ENCODE data around the gene NEO1. TPM values are rescaled to one million over a fixed set of nuclear protein-coding genes. Genes with fewer than 3 reads are reported as not detected.

NEO1 gene
- total and polyA plus RNA-seq, 2 experiments from 2014 or later: 39.1 to 64.0 TPM

- 94% methylated on average over 22 of the region's 30 CpGs for WGBS (ENCODE audit: low lambda C conversion rate, missing lambda C conversion rate)
- Histone ChIP-seq H4K20me1 (ENCODE audit: insufficient read depth, poor library complexity, severe bottlenecking) (no peaks in the 10 kb centered on the region), H3K9me3 (ENCODE audit: low read depth) (no peaks in the 10 kb centered on the region), H3K4me1 (ENCODE audit: insufficient read depth) (no peaks in the 10 kb centered on the region), H3K9me2 (replicated peaks; ENCODE audit: insufficient read depth) (no peaks in the 10 kb centered on the region), H2AFZ (no peak overlapping the region), H3K36me3 (replicated peaks; ENCODE audit: insufficient read depth, low read depth) (no peaks in the 10 kb centered on the region), H3K4me2 (no peak overlapping the region), H3K79me2 (no peaks in the 10 kb centered on the region), H3K27me3 (no peaks in the 10 kb centered on the region), H3K4me3 (no peak overlapping the region), H3K27ac (no peak overlapping the region)
- no peak for DNase-seq (ENCODE audit: low spot score)
- no peak for TF ChIP-seq EZH2phosphoT487 (IDR thresholded peaks at IDR 0.05; ENCODE audit: low read depth, severe bottlenecking, unreplicated experiment)
- TF ChIP-seq EZH2 (IDR thresholded peaks at IDR 0.05; ENCODE audit: borderline replicate concordance): no peak
- TF ChIP-seq, protein P1, sequence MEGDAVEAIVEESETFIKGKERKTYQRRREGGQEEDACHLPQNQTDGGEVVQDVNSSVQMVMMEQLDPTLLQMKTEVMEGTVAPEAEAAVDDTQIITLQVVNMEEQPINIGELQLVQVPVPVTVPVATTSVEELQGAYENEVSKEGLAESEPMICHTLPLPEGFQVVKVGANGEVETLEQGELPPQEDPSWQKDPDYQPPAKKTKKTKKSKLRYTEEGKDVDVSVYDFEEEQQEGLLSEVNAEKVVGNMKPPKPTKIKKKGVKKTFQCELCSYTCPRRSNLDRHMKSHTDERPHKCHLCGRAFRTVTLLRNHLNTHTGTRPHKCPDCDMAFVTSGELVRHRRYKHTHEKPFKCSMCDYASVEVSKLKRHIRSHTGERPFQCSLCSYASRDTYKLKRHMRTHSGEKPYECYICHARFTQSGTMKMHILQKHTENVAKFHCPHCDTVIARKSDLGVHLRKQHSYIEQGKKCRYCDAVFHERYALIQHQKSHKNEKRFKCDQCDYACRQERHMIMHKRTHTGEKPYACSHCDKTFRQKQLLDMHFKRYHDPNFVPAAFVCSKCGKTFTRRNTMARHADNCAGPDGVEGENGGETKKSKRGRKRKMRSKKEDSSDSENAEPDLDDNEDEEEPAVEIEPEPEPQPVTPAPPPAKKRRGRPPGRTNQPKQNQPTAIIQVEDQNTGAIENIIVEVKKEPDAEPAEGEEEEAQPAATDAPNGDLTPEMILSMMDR (IDR thresholded peaks at IDR 0.05; ENCODE audit: poor library complexity): no peak
Observed at GRCh38 chr15:73323374-73323955, 271.2 kb downstream of the NEO1 start.

- no peak for DNase-seq (ENCODE audit: low spot score)
- no peaks in the 10 kb centered on the region for H3K36me3 ChIP-seq (replicated peaks; ENCODE audit: insufficient read depth, low read depth)
- no peaks in the 10 kb centered on the region for H3K9me2 ChIP-seq (replicated peaks; ENCODE audit: insufficient read depth)
- H3K4me3 ChIP-seq: no peak overlapping the region
- no peak overlapping the region for H3K4me2 ChIP-seq
- TF ChIP-seq EZH2 (IDR thresholded peaks at IDR 0.05; ENCODE audit: borderline replicate concordance): no peak
- TF ChIP-seq, protein P1 (IDR thresholded peaks at IDR 0.05; ENCODE audit: poor library complexity): no peak
- H3K9me3 ChIP-seq (ENCODE audit: low read depth): no peaks in the 10 kb centered on the region
- H3K79me2 ChIP-seq: no peaks in the 10 kb centered on the region
- no peak overlapping the region for H2AFZ ChIP-seq
- H3K27me3 ChIP-seq: no peaks in the 10 kb centered on the region
- 93% methylated on average over 3 of the region's 16 CpGs for WGBS (ENCODE audit: low lambda C conversion rate, missing lambda C conversion rate)
- H4K20me1 ChIP-seq (ENCODE audit: insufficient read depth, poor library complexity, severe bottlenecking): no peaks in the 10 kb centered on the region
- H3K4me1 ChIP-seq (ENCODE audit: insufficient read depth): no peaks in the 10 kb centered on the region
- H3K27ac ChIP-seq: no peak overlapping the region
Observed at GRCh38 chr15:73323956-73324355, 271.7 kb downstream of the NEO1 start.

GRCh38 chr15:73324496-73325170, 272.4 kb downstream of the NEO1 start:
- Histone ChIP-seq H3K27me3 (no peaks in the 10 kb centered on the region), H3K9me2 (replicated peaks; ENCODE audit: insufficient read depth) (no peaks in the 10 kb centered on the region), H3K36me3 (replicated peaks; ENCODE audit: insufficient read depth, low read depth) (no peaks in the 10 kb centered on the region), H3K4me2 (no peak overlapping the region), H3K4me3 (no peak overlapping the region), H3K27ac (no peak overlapping the region), H3K79me2 (no peaks in the 10 kb centered on the region), H3K9me3 (ENCODE audit: low read depth) (no peaks in the 10 kb centered on the region), H2AFZ (no peak overlapping the region), H3K4me1 (ENCODE audit: insufficient read depth) (no peaks in the 10 kb centered on the region), H4K20me1 (ENCODE audit: insufficient read depth, poor library complexity, severe bottlenecking) (no peaks in the 10 kb centered on the region)
- 96% methylated on average over 16 of the region's 16 CpGs for WGBS (ENCODE audit: low lambda C conversion rate, missing lambda C conversion rate)
- no peak for TF ChIP-seq EZH2 (IDR thresholded peaks at IDR 0.05; ENCODE audit: borderline replicate concordance)
- TF ChIP-seq, protein P1 (IDR thresholded peaks at IDR 0.05; ENCODE audit: poor library complexity): no peak
- TF ChIP-seq EZH2phosphoT487 (IDR thresholded peaks at IDR 0.05; ENCODE audit: low read depth, severe bottlenecking, unreplicated experiment): no peak
- no peak for DNase-seq (ENCODE audit: low spot score)

Measured in hepatocyte (in vitro differentiated cells).